Measurements from ENCODE around the gene TIGD4.
"Not testable (repeated sequence)": the region's sequence is repeated elsewhere in the genome, so short reads cannot be mapped to it uniquely, and the experiment has no call there.

GRCh38 chr4:152765069-152765737 is 14.3 kb downstream of the TIGD4 start:
- TF ChIP-seq ZNF20 (CRISPR knock-in tag; IDR thresholded peaks at IDR 0.05); ESRRA (CRISPR knock-in tag; IDR thresholded peaks at IDR 0.05; ENCODE audit: low read depth); TCF7L2 (IDR thresholded peaks at IDR 0.05; ENCODE audit: low read depth, low read length): not testable (repeated sequence)
- TF ChIP-seq, protein P1, sequence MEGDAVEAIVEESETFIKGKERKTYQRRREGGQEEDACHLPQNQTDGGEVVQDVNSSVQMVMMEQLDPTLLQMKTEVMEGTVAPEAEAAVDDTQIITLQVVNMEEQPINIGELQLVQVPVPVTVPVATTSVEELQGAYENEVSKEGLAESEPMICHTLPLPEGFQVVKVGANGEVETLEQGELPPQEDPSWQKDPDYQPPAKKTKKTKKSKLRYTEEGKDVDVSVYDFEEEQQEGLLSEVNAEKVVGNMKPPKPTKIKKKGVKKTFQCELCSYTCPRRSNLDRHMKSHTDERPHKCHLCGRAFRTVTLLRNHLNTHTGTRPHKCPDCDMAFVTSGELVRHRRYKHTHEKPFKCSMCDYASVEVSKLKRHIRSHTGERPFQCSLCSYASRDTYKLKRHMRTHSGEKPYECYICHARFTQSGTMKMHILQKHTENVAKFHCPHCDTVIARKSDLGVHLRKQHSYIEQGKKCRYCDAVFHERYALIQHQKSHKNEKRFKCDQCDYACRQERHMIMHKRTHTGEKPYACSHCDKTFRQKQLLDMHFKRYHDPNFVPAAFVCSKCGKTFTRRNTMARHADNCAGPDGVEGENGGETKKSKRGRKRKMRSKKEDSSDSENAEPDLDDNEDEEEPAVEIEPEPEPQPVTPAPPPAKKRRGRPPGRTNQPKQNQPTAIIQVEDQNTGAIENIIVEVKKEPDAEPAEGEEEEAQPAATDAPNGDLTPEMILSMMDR (CRISPR knock-in tag; IDR thresholded peaks at IDR 0.05), result not testable (repeated sequence)
